ENCODE results near the gene NRG3. TPM values are rescaled to one million over a fixed set of nuclear protein-coding genes. Genes with fewer than 3 reads are reported as not detected.

NRG3 gene
- total RNA-seq, 1 experiment from 2014 or later, result not detected

GRCh38 chr10:82581940-82582339 lies 706.9 kb downstream of the NRG3 start:
- H3K9ac ChIP-seq (ENCODE audit: low read length), result no peak overlapping the region
- H2AFZ ChIP-seq (ENCODE audit: low read depth, low read length, poor library complexity, severe bottlenecking), result no peak overlapping the region
- no peaks in the 10 kb centered on the region for H3K27me3 ChIP-seq (ENCODE audit: insufficient read depth, low read length)
- TF ChIP-seq ZBTB33 (IDR thresholded peaks at IDR 0.05; ENCODE audit: extremely low read depth, insufficient replicate concordance, low read length), result no peak
- TF ChIP-seq, protein P1, sequence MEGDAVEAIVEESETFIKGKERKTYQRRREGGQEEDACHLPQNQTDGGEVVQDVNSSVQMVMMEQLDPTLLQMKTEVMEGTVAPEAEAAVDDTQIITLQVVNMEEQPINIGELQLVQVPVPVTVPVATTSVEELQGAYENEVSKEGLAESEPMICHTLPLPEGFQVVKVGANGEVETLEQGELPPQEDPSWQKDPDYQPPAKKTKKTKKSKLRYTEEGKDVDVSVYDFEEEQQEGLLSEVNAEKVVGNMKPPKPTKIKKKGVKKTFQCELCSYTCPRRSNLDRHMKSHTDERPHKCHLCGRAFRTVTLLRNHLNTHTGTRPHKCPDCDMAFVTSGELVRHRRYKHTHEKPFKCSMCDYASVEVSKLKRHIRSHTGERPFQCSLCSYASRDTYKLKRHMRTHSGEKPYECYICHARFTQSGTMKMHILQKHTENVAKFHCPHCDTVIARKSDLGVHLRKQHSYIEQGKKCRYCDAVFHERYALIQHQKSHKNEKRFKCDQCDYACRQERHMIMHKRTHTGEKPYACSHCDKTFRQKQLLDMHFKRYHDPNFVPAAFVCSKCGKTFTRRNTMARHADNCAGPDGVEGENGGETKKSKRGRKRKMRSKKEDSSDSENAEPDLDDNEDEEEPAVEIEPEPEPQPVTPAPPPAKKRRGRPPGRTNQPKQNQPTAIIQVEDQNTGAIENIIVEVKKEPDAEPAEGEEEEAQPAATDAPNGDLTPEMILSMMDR (IDR thresholded peaks at IDR 0.05 in 2 of 3, conservative IDR thresholded peaks at IDR 0.05 in 1 of 3; ENCODE audit: borderline replicate concordance in 1 of 3, insufficient read depth in 1 of 3, low read depth in 2 of 3, low read length in 2 of 3), result no peak
- TF ChIP-seq CEBPB (IDR thresholded peaks at IDR 0.05; ENCODE audit: low read depth), result no peak
- no peak for TF ChIP-seq SRF (IDR thresholded peaks at IDR 0.05; ENCODE audit: low read depth)
- TF ChIP-seq, protein P2, sequence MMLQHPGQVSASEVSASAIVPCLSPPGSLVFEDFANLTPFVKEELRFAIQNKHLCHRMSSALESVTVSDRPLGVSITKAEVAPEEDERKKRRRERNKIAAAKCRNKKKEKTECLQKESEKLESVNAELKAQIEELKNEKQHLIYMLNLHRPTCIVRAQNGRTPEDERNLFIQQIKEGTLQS (IDR thresholded peaks at IDR 0.05), result no peak
- POLR2A ChIA-PET, result no interaction called here
- no peak overlapping the region for H3K4me3 ChIP-seq (replicated peaks in 1 of 2; ENCODE audit: low read depth in 1 of 2, low read length in 2 of 2)
- H3K4me2 ChIP-seq (ENCODE audit: low read length), result no peak overlapping the region
- no peak overlapping the region for H3K27ac ChIP-seq (ENCODE audit: low read depth, low read length)
- intact Hi-C loops (cut with micrococcal nuclease), result no loop called here
- DNase-seq (ENCODE audit: low read depth, low spot score) (no peak), ATAC-seq (no peak)
- no peaks in the 10 kb centered on the region for H3K9me2 ChIP-seq (ENCODE audit: insufficient read depth)
- CTCF ChIA-PET, result no interaction called here
- RAD21 ChIA-PET (ENCODE audit: low non-redundant PET in 1 of 2, low total read pairs in 2 of 2, uncharacterized antibody in 2 of 2, unreplicated experiment in 2 of 2), result no interaction called here
- no TSS peak for BruUV-seq (replicated peaks)
- H4K20me1 ChIP-seq (ENCODE audit: insufficient read depth), result no peaks in the 10 kb centered on the region
- no peaks in the 10 kb centered on the region for H3K36me3 ChIP-seq (ENCODE audit: control insufficient read depth in 1 of 2, insufficient read depth in 2 of 2, low read length in 2 of 2)
- H3K9me3 ChIP-seq (ENCODE audit: control insufficient read depth in 1 of 2, insufficient read depth in 1 of 2, low read depth in 1 of 2, low read length in 2 of 2), result peaks cover 3 to 28% of the 10 kb centered on the region in 2 experiments; a peak in 2 of 4 replicates
- no peaks in the 10 kb centered on the region for H3K4me1 ChIP-seq (ENCODE audit: control insufficient read depth in 1 of 2, insufficient read depth in 2 of 2, low read length in 2 of 2)
- H3K79me2 ChIP-seq (ENCODE audit: insufficient read depth, low read length), result no peaks in the 10 kb centered on the region
